Activated T-cell treated with anti-CD3 and anti-CD28 coated beads for 24 hours (primary cell): ENCODE measurements around the gene PIP4K2B.
"Not testable (repeated sequence)": the region's sequence is repeated elsewhere in the genome, so short reads cannot be mapped to it uniquely, and the experiment has no call there.

Experiments
- DNase-seq: peaks from one replicate; pipeline ENCODE4 v3.0.0-alpha.2; 2020; ENCODE audit warnings: low read depth

PIP4K2B gene

DNA sequence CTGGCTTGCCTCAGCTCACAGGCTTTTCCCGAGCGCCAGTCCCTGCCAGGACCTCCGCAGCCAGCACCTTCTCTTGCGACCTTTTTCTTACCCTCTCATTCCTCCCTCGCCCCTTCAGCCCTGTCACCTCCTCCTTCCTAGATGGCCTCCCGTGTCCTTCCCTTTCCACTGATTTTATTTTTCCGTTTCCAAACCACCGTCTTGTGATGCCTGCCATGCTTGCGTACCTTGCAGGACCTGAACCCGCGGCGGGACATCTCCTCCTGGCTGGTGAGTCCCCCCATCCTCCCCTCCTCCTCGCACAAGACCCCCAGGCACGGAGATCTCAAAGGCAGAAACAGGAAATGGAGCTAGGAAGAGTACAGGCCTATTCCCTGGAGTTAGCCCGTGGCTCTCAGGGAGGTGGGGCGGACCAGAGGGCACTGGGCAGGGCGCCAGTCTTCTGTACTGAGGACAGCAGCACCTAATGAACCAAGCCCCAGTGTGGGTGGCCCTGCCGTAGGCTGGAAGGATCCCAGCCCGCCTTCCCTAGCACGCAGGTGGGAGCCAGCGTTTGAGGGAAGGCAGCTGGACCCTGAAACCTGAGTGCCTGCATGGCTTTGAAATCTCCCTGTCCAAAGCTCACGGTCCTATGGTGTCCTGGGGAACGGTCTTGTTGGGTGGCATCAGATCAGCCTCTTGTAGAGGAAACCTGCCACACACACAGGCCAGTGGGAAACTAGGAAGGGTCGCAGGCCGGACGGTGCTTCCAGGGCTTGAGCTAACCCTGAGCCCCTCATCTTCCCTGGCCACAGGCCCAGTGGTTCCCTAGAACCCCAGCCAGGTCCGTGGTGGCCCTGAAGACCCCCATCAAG lies 68.6 kb downstream of the PIP4K2B start:
- no peak for DNase-seq

DNA sequence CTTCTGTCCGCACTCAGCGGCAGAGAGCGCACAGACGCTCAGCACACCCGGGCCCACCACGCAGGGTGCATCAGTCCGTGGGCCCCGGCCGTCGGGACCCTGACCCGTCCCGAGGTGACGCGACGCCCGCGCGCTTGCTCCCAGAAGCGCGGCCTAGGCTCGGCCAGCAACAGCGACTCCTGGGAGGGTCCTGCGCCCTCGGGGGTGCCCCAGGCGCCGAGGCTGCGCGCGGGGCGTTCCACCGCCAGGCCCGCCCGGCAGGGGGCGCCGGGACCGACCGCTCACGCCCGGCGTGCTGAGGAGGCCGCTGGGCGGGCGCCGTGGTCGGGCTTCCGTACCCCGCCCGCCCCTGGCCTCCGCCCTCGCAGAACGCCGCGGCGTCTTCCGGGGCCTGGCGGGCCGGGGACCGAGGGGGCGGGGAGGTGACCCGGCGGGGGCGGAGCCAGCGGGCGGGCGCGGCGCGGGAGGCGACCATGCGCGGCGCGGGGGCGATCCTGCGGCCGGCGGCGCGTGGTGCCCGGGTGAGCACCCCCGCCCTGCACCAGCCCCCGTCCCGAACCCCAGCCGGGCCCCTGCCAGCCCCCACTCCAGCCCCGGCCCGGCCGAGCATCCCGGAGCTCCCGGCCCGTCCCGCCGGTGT lies 69.3 kb downstream of the PIP4K2B start, which contains the start of gene CISD3:
Gene CISD3 (plus strand): TSS at position 456 of the 640 bp plus-strand sequence. CDS start 18 bp downstream, at position 474.
- DNase-seq, result peak; percentile 83

GRCh38 chr17:38729368-38729885 lies 69.9 kb downstream of the PIP4K2B start:
- DNase-seq, result no peak

DNA sequence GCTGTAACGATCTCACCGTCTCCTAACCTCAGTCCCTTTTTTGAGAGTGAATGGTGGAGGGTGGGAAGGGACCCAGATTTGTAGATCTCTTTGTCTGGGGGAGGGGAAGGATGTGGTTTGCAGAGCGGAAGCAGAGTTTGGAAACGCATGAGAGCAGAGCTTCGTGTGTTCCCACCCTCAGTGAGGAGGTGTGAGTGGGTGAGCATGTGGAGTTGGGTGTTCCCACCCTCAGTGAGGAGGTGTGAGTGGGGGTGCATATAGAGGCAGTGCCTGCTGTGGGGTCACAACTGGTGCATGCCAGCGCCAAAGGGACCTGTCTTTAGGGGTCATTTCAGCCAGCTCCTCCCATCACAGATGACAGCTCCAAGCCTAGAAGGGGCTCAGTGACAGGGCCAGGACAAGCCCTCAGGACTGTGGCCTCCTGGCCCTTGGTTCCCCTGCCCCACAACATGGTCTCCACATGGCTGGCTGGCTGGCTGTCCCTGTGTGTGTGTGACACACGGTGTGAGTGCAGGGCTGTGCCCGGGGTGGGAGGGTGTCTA lies 71.0 kb downstream of the PIP4K2B start:
- peak; percentile 44 for DNase-seq

GRCh38 chr17:38727736-38728135 lies 71.6 kb downstream of the PIP4K2B start:
- peak; percentile 77 for DNase-seq

GRCh38 chr17:38726145-38726544 lies 73.2 kb downstream of the PIP4K2B start:
- DNase-seq, result not testable (repeated sequence)

DNA sequence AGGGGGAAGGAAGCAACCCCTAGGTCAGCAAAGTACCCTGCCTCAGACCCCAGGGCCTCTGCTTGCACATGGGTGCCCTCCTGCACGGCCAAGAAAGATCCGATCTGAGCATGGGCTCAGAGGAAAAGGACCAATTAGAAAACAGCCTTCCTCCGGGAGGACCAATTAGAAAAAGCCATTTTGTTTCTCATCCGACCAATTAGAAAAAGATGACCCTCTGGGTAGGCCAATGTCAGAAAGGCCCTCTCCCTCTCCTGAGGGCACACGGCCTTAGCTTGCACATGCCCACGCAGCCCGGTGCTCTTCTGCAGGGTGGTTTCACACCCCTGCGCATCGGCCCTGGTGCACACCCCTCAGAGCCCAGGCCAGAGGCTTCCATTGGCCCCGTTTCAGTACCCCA lies 74.3 kb downstream of the PIP4K2B start:
- DNase-seq, result no peak

- no peak for DNase-seq
Observed at GRCh38 chr17:38724337-38724988, 74.9 kb downstream of the PIP4K2B start.

GRCh38 chr17:38721802-38722201 lies 77.6 kb downstream of the PIP4K2B start:
- no peak for DNase-seq

DNA sequence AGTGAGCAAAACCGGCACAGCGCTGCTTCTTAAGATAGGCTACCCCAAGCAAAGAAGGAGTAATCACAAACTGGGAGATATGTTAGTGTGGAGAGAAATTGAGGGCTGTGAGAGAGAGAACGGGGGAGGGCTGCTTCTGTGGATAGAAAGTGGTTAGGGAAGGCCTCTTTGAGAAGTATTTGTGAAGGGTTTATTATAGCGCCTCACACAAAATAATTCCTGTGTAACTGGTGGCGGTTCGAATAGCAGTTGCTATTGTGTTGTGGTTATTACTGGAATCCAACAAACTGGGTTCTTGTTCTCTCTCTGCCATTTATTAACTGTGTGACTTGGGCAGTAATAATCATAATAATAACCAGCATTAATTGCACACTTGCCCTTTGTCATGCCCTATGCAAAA lies 78.4 kb downstream of the PIP4K2B start:
- DNase-seq, result no peak

DNA sequence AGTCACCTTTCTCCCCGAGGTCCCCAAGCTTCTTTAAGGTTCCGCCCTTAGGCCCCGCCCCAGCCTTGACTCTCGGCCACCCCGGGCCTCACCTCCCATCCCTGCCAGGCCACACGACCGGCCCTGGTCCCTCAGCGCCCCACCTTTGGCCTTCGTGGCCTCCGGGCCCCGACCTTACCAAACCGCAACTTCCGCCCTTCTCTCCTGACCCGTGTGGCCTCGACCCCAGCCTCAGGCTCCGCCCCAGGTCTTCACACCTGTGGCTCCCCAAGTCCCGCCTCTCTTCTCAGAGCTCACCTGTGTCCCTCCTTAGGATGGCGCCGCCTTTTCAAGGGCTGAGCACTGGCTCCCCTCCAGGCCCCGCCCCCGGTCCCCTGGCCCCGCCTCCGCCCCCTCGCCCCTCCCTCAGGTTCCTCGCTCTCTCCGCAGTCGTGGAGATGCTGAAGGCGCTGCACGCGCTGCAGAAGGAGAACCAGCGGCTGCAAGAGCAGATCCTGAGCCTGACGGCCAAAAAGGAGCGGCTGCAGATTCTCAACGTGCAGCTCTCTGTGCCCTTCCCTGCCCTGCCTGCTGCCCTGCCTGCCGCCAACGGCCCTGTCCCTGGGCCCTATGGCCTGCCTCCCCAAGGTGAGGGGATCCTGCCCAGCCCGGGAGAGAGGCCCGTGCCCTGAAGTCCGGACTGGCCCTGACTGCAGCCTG lies 79.3 kb downstream of the PIP4K2B start:
- DNase-seq, result no peak

DNA sequence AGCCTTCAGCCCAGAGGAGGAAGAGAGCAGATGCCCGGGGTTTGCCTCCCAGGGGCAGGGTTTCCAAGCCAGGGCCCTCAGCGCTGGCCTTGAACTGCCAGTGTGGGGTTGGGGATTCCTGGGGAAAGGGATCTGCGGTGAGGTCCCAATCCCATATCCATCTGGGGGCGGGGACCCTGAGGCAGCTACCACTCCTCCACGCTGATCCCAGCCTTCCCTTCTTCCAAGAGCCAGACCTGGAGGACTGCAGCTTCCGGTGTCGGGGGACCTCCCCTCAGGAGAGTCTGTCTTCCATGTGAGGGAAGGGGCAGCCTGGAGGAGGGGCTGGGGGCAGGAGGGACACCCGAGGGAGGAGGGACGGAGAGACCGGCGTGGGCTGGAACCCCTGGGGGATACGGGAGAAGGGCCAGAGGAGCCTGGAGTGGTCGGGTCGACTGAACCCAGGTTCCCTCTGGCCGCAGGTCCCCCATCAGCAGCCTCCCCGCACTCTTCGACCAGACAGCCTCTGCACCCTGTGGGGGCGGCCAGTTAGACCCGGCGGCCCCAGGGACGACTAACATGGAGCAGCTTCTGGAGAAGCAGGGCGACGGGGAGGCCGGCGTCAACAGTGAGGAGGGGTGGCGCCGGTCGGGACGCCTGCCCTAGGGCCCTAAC lies 79.9 kb downstream of the PIP4K2B start:
- no peak for DNase-seq

- no peak for DNase-seq
Observed at GRCh38 chr17:38717139-38717745, 82.1 kb downstream of the PIP4K2B start.

GRCh38 chr17:38716368-38717005 lies 82.9 kb downstream of the PIP4K2B start:
- no peak for DNase-seq
